HG02840 (cell line): ENCODE data around the gene STX8.
"Not testable (repeated sequence)": the region's sequence is repeated elsewhere in the genome, so short reads cannot be mapped to it uniquely, and the experiment has no call there.

Experiments used
- ATAC-seq: cut with Tn5 transposase; IDR thresholded peaks from one replicate; pipeline ENCODE4 v1.9.1; 2021; ENCODE audit warnings: mild to moderate bottlenecking, moderate library complexity, moderate number of reproducible peaks; ENCODE audit not compliant: unreplicated experiment, low FRiP score

Gene STX8

DNA sequence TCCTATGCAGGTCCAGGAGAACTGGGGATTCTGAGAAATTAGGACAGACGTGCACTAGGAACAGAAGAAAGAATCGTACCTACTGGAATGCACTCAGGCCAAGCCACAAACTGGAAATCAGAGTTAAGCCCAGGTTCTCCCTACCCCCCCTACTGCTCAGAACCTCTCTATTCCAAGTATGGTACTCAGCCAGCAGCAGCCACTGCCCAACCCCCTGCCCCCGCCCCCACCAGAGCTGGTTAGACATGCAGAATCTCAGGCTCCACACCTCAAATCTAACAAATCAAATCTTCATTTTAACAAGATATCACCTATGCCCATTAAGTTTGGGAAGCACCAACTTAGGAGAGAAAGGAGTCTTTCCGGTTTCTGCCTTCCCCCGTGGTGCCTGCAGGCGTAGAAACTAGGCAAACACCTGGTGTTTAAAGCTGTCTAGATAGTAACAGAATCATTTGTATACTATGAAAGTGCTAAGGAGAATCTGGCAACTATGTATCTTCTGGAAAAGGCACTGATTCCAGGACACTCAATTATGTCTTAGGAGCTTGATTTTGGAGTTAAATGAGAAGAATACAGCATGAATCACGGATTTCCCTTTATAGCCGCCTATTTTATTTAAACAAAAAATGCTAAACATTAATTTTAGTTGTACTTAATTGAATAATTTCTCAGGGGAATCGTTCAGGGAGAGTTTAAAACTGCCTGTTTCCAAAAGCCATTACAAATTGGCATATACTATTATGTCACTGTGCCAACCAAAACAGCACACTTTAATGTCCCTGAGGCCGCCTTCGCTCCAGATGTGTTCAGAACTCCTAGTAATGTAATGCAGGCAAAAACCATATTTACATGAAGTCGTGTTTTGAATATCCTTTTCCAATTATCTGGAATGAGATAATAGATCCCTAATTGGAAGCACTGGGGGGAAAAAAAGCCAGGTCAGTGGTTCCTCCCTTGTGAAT lies 166.5 kb downstream of the STX8 start:
- no peak for ATAC-seq

DNA sequence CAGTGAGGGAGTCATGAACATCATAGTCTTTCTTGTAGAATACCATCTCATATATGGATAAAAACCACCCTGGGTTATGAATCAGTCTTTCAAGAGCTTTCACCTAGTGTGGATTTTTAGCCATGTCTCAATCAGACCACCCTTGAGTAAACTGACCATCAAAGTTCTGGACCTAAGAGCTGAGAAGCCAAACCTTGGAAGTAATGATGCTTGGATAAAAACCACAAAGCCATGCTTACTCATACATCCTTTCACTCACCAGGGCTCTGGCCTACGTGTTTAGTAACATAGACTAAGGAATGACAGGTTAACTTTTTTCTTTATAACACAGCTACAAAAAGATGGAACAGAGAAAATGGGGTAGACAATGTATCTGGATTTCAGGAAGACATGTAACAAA lies 167.2 kb downstream of the STX8 start:
- no peak for ATAC-seq

DNA sequence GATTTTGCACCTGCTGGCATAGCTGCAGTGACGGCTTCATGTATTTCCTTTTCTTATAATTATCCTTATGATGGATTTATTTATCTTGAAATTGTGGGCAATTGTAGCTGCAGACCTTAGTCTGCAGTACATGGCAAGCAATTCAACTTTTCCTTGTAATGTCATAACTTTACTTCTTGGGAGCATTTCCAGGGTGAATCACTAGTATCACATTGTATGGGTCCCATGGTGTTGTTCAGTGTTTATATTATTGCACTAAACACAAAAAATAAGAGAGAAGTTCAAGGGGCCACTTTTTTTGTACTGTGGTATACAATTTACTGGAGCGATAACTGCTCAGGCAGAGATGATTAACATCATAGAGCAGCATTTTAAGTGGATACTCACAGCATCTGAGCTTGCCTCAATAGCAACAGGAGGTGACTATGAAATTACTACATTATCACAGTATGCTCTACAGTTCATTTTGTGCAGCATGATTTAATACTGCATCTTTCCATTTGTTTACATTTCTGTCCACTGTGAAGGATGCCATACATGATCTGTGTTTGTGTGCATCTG lies 169.5 kb downstream of the STX8 start:
- no peak for ATAC-seq

DNA sequence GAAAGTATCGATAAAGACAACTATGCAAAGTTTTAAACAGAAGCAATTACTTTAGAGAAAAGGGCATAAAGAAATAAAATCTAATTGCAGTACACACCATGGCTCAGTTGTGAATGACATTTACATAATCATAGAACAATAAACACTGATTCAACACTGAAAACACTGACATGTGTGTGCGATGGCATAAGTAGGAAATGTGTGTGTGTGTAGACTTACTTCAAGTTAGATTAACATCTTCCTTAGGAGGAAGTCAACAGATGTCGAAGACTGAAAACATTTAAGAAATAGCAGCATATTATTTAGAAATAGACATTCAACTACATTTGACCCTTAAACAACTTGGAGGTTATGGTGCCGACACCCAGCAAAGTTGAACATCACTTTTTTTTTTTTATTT lies 172.4 kb downstream of the STX8 start:
- ATAC-seq, result no peak

DNA sequence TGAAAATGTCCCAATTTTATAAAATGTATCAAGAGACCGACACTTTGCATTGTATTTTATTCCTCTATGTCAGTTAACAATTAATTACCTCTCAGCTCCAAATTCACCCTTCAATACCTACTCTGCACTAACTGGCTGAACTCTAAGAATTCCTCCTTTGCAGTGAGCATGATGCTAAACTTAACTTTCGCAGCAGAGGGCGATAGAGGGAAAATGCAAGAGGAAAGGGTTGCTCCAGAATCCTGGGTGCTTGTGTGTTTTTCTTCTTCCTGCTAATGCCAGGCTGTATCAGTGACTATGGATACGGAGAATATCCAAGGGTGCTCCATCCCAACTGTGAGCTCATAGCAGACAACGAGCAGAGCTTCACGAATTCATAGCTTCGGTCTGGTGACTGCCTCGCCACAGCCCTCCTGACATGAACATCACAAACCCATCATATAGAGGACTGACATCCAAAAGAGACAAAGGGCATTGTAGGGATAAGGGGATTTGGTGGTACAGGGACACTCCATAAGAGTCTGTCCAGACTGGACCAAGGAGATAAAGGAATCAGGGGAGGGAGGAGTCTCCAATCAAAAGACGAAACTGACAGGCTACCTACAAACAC lies 172.9 kb downstream of the STX8 start:
- ATAC-seq, result no peak

DNA sequence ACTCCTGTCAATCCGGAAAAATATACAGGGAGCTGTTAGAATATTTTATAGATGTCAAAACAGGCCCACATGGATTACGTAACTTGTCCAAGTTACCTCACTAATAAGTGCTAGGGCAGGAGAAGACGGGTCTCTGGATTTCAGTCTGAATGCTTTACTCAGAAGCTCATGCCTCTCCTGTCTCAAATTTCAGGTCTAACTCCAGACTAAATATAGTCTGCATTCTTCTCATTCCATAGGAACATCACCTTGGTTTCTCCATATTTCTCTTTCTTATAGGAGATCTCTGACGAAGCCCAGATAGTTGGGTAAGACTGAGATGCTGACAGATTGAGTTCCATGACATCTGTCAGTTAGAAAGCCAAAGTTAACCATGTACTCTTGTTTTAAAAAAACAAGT lies 174.2 kb downstream of the STX8 start:
- no peak for ATAC-seq

DNA sequence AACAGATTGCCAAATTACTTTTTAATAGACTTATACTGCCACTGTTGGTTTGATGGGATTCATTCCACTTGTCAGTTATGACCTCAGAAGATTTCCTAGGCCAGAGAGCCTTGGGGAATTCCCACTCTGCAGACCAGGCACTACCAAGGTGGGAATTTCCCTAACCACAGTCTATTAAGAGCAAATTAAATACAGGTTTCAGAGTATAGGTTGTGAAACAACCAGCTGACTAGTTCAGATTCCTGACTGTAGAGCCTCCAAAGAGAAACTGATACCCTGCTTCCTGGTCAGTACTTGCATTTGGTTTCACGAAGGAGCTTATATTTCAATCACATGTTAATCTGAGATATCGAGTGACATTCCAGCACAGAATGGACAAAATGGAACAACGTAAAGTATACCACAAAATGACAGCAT lies 186.5 kb downstream of the STX8 start:
- ATAC-seq, result no peak

DNA sequence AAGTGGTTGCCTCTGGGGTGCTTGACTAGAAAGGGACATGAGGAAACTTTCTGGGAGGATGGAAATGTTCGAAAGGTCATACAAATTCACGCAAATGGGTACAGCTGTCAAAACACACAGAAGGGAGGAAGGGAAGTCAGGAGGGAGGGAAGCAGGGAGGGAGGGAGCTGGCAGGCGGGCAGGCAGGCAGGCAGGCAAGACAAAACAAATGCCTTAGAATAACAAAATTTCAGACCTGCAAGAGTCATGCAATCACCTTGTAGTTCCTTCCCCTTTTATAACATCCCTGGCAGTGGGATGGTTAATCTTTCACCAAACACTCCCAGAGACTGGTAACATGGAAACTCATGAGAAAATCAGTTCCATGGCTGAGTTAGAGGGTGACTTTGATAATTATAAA lies 189.2 kb downstream of the STX8 start:
- no peak for ATAC-seq

DNA sequence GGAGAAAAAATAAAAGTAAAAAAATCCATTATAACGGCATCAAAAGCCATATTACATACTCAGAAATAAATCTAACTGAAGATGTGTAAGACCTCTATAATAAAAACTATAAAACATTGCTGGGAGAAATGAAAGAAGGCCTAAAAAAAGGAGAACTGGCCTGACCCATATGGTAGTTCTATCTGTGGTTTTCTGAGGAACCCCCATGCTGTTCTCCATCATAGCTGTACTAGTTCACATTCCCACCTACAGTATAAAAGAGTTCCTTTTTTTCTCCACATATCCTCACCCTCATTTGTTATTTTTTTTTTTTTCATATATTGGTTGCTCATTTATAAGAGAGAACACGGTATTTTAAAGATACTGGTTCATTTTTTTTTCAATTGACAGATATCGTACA lies 191.8 kb downstream of the STX8 start:
- no peak for ATAC-seq

DNA sequence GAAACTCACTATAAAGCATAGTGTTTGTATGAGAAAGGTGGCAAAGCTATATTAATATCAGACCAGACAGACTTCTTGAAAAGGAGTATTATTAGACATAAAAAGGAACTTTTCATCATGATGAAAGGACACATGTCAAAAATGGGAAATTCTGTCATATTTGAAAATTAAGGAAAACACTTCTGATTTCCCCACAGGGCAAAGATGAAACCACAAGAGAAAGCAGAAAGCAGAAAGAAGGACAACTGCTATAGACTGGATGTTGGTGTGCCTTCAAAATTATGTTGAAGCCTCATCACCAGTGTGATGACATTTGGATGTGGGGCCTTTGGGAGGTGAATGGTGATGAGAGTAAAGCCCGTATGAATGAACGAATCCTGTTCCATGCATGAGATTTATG lies 193.0 kb downstream of the STX8 start:
- ATAC-seq, result no peak

DNA sequence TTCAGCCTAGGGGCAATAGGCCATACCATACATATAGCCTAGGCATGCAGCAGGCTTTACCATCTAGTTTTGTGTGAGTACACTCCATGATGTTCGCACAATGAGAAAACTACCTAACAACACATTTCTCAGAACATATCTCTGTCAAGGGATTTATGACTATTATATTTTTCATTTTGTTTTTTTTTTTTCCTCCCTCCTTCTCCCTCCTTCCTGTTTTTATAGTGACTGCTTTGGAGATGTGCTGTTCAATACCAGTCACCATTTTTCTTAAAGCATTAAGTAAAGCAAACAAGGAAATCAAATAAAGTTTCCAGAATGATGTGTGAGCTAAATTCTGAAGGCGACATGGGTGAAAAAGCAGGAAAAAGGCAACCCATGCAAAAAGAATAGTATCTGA lies 194.6 kb downstream of the STX8 start:
- no peak for ATAC-seq

DNA sequence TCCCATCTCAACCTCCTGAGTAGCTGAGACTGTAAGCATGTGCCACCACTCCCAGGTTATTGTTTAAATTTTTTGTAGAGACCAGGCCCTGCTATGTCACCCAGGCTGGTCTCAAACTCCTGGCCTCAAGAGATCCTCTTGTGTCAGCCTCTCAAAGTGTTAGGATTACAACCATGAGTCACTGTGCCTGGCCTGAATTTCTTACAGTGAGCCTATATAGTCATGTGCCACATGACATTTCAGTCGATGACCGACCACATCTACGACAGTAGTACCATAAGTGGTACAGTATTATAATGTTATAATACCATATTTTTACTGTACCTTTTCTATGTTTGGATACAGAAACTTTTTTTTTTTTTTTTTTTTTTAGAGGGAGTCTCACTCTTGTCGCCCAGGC lies 195.3 kb downstream of the STX8 start:
- no peak for ATAC-seq

DNA sequence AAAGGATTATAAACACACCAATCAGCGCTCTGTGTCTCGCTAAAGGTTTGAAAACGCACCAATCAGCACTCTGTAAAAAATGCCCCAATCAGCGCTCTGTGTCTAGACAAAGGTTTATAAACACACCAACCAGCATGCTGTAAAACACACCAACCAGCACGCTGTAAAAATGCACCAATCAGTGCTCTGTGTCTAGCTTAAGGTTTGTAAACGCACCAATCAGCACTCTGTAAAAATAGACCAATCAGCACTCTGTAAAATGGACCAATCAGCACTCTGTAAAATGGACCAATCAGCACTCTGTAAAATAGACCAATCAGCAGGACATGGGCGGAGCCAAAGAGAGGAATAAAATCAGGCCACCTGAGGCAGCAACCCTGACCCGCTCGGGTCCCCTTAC lies 199.4 kb downstream of the STX8 start:
- ATAC-seq, result not testable (repeated sequence)

DNA sequence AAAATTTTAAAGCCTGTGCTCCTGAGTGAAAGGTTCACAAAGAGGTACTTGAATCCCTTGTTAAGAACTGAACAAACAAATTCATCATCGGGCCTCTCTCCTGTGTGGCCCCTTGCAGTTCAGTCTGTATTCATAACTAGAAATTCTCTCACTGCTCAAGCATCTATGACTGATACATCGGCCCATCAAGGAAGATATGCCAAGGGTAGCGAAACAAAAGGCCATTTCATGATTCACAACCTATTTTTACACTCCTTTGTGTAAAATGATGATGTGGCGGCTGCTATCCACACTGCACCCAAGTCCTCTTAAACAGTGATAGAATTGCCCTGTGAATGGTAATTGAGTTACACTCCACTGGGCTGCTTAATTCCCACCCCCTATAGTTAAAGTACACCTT lies 204.6 kb downstream of the STX8 start:
- ATAC-seq, result no peak

DNA sequence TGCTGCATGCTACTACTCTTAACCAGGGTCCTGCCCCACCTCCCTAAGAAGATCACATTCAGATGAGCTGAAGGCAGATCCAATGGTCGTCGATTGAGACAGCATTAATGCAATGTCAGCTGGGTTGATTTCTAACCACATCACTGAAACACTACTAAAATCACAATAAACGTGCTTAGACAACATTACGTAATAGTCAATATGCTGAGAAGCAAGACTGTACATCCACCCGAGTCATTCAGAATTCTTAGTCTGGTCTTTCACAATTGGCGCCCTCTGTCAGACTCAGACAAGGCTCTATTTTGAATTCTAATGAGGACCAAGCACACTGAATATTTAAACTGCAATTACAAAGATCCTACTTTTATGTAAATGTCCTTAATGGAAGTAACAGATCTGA lies 205.2 kb downstream of the STX8 start:
- no peak for ATAC-seq

DNA sequence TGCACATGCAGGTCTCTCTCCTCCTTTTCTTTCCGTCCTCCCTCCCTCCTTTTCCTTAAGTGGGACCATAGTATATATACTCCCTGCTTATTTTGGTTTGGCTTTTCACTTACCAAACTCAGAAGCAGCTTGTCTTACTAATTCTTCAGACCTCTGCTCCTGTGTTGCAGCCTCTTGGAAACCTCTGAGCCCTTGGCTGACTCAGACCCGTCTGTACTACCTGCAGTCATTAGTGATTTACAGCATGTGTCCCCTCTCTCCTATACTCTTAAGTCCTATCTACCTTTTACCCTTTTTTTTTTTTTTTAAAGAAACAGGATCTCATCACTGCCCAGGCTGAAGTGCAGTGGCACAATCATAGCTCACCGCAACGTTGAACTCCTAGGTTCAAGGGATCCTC lies 207.0 kb downstream of the STX8 start:
- ATAC-seq, result no peak

DNA sequence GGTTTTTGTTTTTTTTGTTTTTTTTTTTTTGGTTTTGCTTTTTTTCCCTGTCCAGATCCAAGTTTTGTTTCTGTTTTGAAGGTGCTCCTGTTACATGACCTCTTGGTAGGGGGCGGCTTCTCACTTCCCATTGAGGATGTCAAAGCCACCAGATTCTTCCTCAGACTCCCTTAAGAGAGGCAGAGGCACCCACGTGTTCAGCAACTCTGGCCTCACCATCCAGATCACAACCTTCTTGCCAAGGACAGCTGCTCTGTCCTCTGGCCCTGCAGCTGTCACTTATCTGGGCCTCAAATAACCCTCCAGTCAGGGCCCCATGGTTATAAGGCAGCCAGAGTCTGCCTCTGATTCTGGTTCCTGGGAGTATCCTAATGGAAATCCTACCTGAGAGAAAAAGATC lies 208.5 kb downstream of the STX8 start:
- no peak for ATAC-seq

DNA sequence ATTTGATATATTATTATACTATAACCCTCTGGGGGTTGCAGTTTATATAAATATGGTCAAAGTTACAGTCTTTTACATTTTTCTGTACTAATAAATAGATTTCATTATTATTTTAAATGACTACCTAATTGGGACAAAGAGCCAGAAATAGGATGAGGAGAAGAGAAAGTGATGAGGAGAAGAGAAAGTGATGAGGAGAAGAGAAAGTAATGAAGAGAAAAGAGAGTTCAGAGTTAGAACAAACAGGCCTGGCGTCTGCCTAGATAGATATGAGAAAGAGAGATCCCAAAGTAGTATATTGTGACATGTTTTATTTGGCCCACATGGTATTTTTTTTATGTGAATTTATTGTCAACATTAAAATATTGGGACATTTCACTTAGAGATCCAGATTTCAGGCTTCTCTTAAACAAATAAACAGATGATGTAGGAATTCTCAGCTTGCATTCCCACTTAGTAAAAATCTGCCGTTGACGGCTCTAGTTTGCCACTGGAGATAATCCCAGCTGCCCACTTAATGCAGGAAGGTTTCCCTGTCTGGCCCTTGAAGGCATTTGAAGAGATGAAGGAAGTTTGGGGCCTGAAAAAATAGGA lies 210.7 kb downstream of the STX8 start:
- ATAC-seq, result no peak

DNA sequence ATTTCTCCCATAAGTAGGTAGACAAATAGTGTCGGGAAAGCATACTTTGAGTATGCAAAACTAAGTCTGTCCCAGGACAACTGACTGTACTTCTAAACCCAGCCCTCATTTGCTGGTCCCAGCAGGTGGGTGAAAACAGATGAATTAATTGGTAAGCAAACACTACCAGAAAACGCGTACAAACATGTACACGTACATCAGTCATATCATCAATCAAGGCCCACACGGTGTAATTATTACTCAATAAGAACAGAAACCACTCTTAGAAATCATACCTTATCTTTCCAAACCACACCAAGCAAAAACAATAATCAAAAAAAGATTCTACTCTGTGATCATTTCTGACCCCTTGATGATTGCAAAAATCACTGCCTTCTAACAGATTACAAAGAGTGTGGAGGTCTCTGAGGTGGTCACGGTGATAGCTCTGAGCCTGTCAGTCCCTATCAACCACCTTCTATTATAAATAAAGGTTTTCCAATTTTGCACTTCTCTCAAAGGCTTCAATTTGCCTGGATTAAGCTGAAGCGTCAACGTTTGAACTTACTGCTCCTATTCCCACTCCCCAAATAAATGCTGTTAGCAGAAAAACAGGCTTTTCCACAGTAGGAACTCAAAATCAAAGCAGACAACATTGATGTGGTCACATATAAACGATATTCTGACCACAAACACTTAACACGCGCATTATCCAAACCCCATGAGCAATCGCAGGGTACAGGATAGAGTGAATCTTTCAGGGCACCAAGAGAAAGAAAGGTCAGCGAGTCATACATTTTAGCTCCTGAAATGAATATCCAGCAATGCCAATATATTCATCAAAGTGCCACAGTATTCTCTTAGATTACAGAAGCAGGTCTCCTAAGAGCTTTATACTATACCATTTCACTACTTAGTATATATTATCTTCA lies 211.9 kb downstream of the STX8 start:
- ATAC-seq, result no peak

DNA sequence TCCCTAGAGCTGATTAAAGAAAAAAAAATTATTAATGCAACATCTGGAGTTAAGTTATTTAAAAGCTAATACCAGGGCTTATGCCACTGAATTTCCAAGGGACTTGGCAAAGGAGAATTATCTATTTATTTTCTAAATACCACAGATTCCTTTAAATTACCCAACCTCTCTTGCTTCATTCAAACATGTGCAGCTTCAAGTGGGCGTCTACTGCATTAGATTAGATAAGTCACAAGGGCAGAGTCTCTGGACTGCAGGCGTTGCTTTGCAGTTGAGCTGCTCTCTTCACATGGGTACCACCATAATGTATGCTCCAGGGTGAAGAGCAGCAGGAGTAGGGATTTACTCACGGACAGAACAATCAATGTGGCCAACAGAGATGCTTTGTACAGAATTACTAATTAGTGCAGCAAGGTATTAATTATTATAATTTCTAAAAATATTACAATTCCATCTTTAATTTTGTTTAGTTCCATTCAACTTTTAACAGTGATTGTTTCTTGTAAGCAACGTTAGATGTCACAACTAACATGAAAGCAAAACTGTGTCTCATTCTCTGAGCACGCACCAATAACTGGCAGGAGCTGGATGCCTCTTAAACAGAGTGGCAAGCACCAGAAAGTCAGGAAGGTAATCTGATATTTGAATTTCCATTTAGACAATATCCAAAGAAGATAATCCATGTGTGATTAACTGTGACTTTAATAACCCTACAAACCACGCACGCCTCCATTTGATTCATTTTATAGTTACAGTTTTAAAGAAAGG lies 214.2 kb downstream of the STX8 start:
- no peak for ATAC-seq
